ENCODE measurements around the gene KRT33A.

DNA sequence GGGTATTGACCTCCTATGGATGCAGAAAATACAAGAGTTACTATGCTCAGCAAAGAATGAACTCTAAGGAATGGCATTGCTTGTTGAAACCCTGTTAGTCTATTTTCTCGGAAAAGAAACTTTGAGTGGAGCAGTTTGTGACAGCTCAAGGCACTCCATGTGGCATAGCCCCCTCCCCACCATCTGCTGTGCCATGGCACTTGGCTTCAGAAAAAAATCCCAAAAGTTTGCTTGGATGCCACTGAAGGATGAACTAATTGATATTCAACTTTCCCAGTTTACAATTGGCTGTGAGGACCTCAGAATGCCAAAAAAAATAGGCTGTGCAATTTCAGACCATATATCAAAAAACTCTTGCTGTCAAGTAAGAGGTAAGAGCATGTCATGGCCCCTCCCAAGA is 45.0 kb upstream of the KRT33A start:
- TF ChIP-seq EZH2 (IDR thresholded peaks at IDR 0.05; ENCODE audit: borderline replicate concordance, low read depth, low read length, poor library complexity, severe bottlenecking), result no peak
- TF ChIP-seq, protein P1, sequence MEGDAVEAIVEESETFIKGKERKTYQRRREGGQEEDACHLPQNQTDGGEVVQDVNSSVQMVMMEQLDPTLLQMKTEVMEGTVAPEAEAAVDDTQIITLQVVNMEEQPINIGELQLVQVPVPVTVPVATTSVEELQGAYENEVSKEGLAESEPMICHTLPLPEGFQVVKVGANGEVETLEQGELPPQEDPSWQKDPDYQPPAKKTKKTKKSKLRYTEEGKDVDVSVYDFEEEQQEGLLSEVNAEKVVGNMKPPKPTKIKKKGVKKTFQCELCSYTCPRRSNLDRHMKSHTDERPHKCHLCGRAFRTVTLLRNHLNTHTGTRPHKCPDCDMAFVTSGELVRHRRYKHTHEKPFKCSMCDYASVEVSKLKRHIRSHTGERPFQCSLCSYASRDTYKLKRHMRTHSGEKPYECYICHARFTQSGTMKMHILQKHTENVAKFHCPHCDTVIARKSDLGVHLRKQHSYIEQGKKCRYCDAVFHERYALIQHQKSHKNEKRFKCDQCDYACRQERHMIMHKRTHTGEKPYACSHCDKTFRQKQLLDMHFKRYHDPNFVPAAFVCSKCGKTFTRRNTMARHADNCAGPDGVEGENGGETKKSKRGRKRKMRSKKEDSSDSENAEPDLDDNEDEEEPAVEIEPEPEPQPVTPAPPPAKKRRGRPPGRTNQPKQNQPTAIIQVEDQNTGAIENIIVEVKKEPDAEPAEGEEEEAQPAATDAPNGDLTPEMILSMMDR (conservative IDR thresholded peaks at IDR 0.05; ENCODE audit: low read depth, low read length), result no peak
